SKM-1 treated with dmso at 0.1 percent for 144 hours (cell line): ENCODE measurements around the gene C8G.

Experiments used
- DNase-seq: peaks from one replicate; lab custom pipeline; 2025; ENCODE audit not compliant: unreplicated experiment; lab: John Stamatoyannopoulos, UW

The C8G gene

GRCh38 chr9:136952876-136953770 lies 8.1 kb downstream of the C8G start:
- DNase-seq = no peak

GRCh38 chr9:136953771-136954269 lies 8.8 kb downstream of the C8G start:
- DNase-seq = no peak

GRCh38 chr9:136954270-136955083 lies 9.4 kb downstream of the C8G start:
- no peak for DNase-seq

DNA sequence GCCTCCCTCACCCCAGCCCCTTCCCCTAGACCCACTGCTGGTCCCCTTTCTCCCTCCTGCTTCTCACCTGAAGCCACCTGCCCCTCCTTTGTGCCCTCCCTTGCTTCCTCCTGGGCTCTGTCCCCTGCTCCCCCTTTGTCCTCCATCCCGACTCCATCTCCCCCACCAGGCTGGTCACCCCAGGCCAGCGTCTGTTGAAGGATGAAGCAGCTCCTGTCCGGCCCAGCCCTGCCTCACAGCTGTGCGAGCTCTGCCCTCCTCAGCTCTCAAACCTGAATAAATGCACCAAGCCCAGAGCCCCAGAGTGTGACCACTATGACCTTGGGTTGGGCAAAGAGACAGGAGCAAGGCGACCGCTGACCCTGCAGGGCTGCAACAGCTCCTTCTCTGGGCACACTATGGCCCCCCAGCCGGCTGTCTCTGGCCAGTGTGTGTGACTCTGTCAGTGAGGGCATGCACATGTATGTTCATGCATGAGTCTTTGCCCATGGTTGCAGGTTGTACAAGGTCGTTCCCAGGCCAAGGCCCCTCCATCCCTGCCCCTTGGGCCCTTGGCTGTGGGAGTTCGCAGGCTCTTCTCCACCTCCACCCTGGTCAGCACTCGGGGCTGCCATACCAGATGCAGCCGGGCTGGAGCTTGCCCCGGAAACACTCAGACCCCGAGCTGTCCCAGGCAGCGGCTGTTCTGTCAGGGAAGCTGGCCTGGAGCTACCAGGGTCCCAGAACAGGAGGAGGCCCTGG lies 10.3 kb downstream of the C8G start:
- no peak for DNase-seq

- DNase-seq = no peak
Observed at GRCh38 chr9:136955943-136956335, 10.9 kb downstream of the C8G start.

DNA sequence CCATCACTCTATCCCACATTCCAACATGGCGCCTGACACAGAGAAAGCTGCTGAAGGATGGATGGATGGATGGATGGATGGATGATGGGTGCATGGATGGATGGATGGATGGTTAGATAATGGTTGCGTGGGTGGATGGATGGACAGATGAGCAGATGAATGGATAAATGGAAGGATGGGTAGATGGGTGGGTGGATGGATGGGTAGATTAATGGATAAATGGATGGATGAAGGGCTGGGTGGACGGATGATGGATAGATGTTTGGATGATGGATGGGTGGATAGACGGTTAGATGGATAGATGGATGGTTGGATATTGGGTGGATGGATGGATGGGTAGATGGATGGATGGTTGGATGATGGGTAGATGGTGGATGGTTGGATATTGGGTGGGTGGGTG lies 11.6 kb downstream of the C8G start:
- DNase-seq = no peak

- DNase-seq = no peak
Observed at GRCh38 chr9:136957461-136957860, 12.4 kb downstream of the C8G start.

DNA sequence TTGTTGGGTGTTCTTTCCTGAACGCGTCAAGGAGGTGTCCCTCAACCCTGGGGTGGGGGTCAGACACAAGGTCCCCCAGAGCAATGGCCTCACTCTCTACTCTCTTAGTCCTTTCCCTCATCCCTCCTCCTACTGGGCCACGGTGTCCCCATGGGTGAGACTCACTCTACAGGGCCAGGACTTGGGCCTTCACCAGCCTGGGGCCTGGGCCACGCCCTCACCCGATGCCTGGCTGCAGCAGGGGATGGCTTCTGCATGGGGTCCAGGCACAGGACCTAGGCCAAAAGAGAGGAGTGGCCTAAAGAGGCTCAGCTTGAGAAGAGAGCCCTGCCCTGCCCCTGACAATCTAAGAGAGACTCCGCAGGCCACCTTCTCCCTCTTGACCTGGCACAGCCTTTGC lies 12.9 kb downstream of the C8G start:
- DNase-seq = no peak

DNA sequence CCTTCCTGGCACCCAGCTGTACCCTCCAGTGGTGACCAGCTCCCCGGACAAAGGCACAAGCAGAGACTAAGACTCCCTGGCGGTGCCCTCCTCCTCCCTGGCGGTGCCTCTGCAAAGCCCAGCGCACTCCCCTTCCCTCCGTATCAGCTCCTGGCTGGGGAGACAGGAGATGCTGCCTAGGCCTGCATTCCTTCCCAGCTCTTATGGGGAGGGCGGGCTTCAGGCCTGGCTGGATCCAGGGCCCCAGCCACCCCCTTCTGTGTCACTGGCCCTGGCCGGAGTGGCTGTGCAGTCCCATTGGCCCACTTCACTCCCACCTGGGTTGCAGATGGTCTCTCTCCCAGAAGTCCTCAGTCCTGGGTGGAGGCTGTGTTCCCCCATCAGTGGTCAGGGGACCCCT lies 13.4 kb downstream of the C8G start:
- no peak for DNase-seq

GRCh38 chr9:136958898-136959850 lies 14.1 kb downstream of the C8G start:
- DNase-seq = no peak

DNA sequence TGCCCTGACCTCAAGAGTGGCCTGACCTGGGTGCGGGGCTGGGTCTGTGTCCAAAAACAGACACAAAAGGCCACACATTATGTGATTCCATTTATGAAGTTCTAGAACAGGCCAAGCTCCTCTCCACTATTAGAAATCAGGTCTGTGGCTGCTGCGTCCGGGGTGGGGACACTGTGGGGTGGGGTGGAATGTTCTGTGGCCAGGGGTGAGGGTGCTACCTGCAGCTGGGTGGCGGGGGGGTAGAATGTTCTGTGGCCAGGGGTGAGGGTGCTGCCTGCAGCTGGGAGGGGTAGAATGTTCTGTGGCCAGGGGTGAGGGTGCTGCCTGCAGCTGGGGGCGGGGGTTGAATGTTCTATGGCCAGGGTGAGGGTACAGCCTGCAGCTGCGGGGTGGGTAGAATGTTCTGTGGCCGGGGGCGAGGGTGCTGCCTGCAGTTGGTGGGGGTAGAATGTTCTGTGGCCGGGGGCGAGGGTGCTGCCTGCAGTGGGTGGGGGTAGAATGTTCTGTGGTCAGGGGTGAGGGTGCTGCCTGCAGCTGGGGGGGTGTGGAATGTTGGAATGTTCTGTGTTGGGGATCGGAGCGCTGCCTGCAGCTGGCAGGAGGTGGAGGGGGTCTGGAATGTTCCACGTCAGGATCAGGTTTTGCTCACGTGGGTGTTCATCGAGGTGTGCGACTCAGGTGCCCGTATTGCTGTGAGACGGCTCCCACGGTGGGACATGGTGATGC lies 15.3 kb downstream of the C8G start:
- no peak for DNase-seq

- DNase-seq = no peak
Observed at GRCh38 chr9:136960938-136961275, 15.9 kb downstream of the C8G start.

DNA sequence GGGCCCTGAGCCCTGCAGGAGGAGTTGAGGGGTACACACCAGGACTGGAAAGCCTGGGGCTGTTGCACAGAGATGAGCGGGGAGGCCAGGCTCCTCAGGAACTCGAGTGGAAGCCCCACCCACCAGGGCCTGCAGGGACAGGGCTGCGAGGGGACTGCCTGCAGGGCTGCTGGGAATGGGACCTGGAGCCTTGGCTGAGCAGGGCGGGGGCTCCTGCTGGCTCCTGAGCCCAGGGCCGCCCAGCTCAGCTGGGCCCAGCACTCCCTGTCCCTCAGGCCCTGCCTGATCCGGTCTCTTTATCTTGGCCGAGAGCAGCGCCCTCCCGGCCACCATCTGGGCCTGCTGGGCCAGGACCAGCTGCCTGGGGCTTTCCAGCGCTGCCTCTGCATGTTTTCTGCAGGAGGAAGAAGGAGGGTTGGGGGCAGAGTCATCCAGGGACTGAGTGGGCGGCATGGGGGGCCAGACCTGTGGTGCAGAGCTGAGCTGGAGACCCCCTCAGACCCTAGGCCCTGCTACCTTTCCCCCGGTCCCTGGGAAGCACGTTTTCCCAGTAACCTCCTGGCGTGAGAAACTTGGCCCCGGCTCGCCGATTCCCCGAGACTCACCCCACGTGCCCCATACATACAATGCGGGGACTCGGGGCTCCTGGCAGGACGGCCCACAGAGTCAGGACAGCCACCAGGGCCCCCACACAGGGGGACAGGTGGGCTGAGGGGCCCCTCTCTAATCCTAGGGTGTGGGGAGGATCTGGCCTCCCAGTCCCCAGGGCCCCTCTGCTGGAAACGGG lies 16.4 kb downstream of the C8G start:
- no peak for DNase-seq

GRCh38 chr9:136962163-136962562 lies 17.1 kb downstream of the C8G start:
- DNase-seq = no peak

GRCh38 chr9:136962701-136963248 lies 17.7 kb downstream of the C8G start:
- DNase-seq = no peak

DNA sequence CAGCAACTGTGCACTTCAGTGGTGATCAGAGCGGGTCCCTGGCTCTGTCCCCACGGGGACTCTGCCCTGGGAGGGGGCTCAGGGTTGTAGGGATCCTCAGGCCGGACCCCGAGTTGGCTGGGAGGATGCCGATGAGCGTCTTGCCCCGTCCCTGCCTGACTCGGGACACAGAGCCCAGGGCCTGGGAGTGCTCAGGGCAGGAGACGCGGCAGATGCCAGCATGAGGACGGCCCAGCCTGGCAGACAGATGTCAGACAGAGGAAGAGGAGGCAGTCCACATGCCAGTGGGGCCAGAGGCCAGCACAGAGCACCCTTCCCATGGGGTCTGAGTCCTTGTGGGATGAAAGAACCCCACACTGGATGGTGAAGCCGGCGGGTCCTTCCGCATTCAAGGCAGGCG lies 18.3 kb downstream of the C8G start:
- DNase-seq = no peak

DNA sequence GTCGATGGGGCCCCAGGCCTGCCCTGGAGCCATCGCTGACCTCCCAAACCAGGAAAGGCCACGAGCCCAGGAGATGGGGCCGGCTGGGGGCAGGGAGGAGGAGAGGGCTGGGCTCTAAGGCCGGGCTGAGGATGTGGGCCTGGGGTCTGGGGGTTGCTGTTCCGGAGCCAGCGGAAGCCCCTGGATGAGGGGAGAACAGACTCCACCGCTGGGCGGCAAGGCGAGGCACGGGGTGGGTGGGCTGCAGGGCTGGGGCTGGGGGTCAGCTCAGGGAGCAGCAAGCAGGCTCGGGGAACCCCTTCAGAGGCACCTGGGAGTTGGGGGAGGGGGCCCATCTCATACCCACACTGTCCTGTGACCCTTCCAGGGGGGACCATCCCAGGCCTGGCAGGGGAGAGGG lies 18.7 kb downstream of the C8G start:
- no peak for DNase-seq

- no peak for DNase-seq
Observed at GRCh38 chr9:136964171-136964689, 19.2 kb downstream of the C8G start.
